Upper lobe of right lung (tissue), 1 donor: ENCODE results near the gene CACHD1. TPM values are rescaled to one million over a fixed set of nuclear protein-coding genes. Genes with fewer than 3 reads are reported as not detected.
A peak's percentile ranks its signal among the peaks of the same experiment; 100 is the strongest.

ENCODE experiments used
- ATAC-seq: fragments of 200-7000 bp; cut with Tn5 transposase; one replicate; pipeline ENCODE4 v1.9.1; 2020; ENCODE audit warnings: mild to moderate bottlenecking, moderate library complexity
- DNase-seq: peaks from one replicate; pipeline ENCODE4 v3.0.0-alpha.2; 2020
- H3K27ac ChIP-seq: fragments of 200-600 bp; one replicate; pipeline ENCODE4 v1.8.0; 2022
- H3K27me3 ChIP-seq: fragments of 200-600 bp; one replicate; pipeline ENCODE4 v1.8.0; 2022; ENCODE audit warnings: mild to moderate bottlenecking
- H3K36me3 ChIP-seq: fragments of 200-600 bp; one replicate; pipeline ENCODE4 v1.8.0; 2022
- H3K4me1 ChIP-seq: fragments of 200-600 bp; one replicate; pipeline ENCODE4 v1.8.0; 2022
- H3K4me3 ChIP-seq: fragments of 200-600 bp; one replicate; pipeline ENCODE4 v1.8.0; 2022; ENCODE audit warnings: mild to moderate bottlenecking
- H3K9me3 ChIP-seq: fragments of 200-600 bp; one replicate; pipeline ENCODE4 v1.8.0; 2022
- intact Hi-C: fragments of 100-400 bp; cut with DNase I; formaldehyde crosslinking; loops from one replicate; pipeline ENCODE4 v1.11.0; 2022
- total RNA-seq: library from RNA; stranded (reverse); fragmentation: NEBNext Ultra II Directional; extraction: Animal tissue kit (Norgen Biotek cat#: 25700); gene quantifications from one replicate; pipeline ENCODE4 v1.2.1, GENCODE V29; 2021
- TF ChIP-seq, protein P1 (sequence below): fragments of 200-600 bp; IDR thresholded peaks from one replicate; pipeline ENCODE4 v1.8.0; 2022; ENCODE audit warnings: antibody characterized with exemption
- donor health status: DM: no; HTN: yes; CAD: no; lungs with severe emphysema.

The CACHD1 gene
- total RNA-seq, 1 donor from 2014 or later: 31.8 TPM

DNA sequence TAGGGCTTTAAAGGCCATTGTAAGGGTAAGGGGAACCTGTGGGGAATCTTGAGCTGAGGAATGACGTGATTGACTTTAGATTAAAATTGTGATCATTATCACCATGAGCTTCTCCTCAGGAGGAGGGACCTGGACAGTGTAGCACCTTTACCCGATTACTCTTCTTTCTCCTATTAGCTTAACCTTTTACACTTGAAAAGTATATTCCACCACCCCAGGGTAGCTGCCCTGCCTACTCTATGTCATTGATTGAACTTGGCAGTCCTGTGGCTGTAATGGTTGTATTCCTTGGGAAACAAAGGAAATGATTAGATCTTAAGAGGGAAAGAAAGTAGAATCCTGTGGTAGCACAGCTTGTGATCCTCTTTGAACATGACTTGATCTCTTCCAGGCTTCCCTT lies 47.7 kb downstream of the CACHD1 start:
- H3K27me3 ChIP-seq: no peaks in the 10 kb centered on the region
- TF ChIP-seq, protein P1, sequence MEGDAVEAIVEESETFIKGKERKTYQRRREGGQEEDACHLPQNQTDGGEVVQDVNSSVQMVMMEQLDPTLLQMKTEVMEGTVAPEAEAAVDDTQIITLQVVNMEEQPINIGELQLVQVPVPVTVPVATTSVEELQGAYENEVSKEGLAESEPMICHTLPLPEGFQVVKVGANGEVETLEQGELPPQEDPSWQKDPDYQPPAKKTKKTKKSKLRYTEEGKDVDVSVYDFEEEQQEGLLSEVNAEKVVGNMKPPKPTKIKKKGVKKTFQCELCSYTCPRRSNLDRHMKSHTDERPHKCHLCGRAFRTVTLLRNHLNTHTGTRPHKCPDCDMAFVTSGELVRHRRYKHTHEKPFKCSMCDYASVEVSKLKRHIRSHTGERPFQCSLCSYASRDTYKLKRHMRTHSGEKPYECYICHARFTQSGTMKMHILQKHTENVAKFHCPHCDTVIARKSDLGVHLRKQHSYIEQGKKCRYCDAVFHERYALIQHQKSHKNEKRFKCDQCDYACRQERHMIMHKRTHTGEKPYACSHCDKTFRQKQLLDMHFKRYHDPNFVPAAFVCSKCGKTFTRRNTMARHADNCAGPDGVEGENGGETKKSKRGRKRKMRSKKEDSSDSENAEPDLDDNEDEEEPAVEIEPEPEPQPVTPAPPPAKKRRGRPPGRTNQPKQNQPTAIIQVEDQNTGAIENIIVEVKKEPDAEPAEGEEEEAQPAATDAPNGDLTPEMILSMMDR: no peak
- no peak overlapping the region for H3K27ac ChIP-seq
- DNase-seq: no peak
- no peaks in the 10 kb centered on the region for H3K36me3 ChIP-seq
- H3K9me3 ChIP-seq: no peaks in the 10 kb centered on the region
- H3K4me1 ChIP-seq: peaks cover 56% of the 10 kb centered on the region
- intact Hi-C loops: no loop called here
- ATAC-seq: no peak
- H3K4me3 ChIP-seq: no peak overlapping the region

DNA sequence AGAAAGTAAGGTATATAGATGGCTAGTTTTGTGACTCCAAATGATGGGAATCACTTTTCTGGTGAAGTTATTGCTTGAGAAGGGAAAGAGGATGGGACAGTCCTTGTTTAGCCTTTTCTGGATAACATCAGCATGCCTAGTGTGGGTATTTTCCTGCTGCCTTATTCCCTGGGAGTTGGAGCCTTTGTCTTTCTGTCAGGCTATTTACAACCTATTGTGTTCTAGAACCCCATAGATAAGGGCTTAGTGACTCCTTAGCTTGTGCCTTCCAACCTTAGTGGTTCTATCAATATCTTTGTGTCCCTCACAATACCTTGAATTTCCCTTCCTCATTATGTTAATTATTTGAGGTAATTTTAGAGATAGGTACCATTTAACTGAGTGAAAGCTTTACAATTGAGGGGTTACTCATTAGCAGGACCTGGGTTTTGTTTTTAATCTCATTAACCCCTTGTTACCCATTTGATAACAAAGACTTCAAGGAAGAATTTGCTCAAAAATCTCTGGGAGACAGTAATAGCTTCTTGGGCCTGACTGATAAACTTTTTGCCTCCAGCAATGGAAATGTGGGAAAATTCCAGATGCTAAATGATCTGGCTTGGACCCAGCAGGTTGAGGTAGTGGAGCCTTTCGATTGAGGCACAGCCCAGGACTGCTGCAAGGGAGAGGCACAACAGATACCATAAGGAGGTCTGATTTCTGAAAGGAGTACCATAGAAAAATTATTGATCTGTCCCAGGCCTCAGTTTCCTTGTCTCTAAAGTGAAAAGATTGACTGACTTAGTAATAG lies 49.0 kb downstream of the CACHD1 start:
- peaks cover 48% of the 10 kb centered on the region for H3K4me1 ChIP-seq
- no peaks in the 10 kb centered on the region for H3K27me3 ChIP-seq
- intact Hi-C loops: no loop called here
- no peak for ATAC-seq
- H3K4me3 ChIP-seq: no peak overlapping the region
- TF ChIP-seq, protein P1: no peak
- no peak for DNase-seq
- no peaks in the 10 kb centered on the region for H3K36me3 ChIP-seq
- no peak overlapping the region for H3K27ac ChIP-seq
- H3K9me3 ChIP-seq: no peaks in the 10 kb centered on the region

DNA sequence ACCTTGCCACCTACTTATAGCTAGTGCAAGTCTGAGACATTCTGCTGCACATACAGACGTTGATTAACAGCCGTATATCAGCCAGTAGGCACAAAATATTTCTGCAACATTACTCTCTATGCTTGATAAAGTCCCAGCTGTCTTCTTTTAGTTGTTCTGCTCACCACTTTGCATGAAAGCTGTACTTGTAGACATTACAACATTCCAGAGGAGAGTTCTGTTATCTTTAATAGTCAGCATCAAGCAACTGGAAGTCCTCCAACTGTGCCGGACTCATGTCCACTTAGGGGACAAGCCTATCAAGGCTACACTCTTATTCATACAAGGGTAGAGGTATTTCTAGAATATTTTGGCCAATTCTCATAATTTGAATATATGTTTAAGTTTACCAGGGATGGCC lies 50.0 kb downstream of the CACHD1 start:
- Histone ChIP-seq H3K36me3 (no peaks in the 10 kb centered on the region), H3K4me1 (peaks cover 43% of the 10 kb centered on the region), H3K27ac (no peak overlapping the region), H3K27me3 (no peaks in the 10 kb centered on the region), H3K9me3 (no peaks in the 10 kb centered on the region), H3K4me3 (no peak overlapping the region)
- DNase-seq (no peak), ATAC-seq (peak; percentile 42)
- TF ChIP-seq, protein P1: no peak
- intact Hi-C loops: no loop called here

- TF ChIP-seq, protein P1: no peak
- ATAC-seq: no peak
- no peak overlapping the region for H3K4me3 ChIP-seq
- peaks cover 45% of the 10 kb centered on the region for H3K4me1 ChIP-seq
- H3K36me3 ChIP-seq: no peaks in the 10 kb centered on the region
- intact Hi-C loops: no loop called here
- H3K27me3 ChIP-seq: no peaks in the 10 kb centered on the region
- H3K9me3 ChIP-seq: no peaks in the 10 kb centered on the region
- no peak for DNase-seq
- no peak overlapping the region for H3K27ac ChIP-seq
Measured at GRCh38 chr1:64522740-64523139, 52.8 kb downstream of the CACHD1 start.

DNA sequence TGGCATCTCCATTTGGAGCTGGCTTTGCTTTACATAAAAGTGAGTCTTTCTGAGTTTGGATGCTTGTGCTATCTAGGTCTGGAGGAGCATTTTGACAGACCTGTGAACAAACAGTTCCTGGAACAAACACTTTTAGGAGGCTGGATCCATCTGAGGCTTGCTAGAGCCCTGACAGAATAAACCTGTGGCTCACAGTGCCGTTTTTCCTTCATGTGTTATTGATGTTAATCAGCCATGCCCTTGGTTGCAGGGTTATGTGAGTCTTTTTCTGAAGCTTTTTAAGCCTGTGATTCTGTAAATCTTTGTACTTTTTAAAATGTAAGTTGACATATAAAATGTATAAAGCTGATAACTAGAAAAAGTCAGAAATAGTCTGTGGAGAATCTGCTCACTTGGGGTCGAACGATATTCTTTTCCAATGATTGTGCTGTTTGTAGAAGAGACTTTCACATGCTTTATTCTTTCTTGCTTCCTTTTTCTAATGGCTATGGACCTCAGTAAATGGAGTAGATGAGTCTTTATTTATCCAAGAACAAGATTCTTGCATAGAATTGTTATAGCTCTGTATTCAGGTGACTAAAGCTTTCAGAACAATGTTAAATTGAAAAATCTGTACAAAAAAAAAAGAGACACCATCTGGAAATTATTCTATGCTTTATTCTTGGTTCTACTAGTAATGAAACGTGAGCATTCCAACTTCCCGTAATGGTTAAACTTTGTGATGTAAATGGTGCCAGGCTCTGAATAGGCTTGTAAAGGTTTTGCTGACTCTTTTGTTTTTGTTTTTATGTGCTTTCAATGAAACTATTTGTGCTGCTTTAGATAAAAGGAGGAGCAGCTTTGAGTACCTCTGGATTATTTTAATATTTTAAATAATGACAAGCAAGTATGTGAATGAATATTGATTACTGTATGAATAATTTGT lies 53.7 kb downstream of the CACHD1 start:
- no peaks in the 10 kb centered on the region for H3K9me3 ChIP-seq
- no peaks in the 10 kb centered on the region for H3K36me3 ChIP-seq
- no peak for DNase-seq
- no peak overlapping the region for H3K4me3 ChIP-seq
- no peak overlapping the region for H3K27ac ChIP-seq
- ATAC-seq: no peak
- peaks cover 46% of the 10 kb centered on the region for H3K4me1 ChIP-seq
- TF ChIP-seq, protein P1: no peak
- intact Hi-C loops: no loop called here
- H3K27me3 ChIP-seq: no peaks in the 10 kb centered on the region
